PC-3 (cell line): ENCODE results near the gene PTBP1. TPM values are rescaled to one million over a fixed set of nuclear protein-coding genes. Genes with fewer than 3 reads are reported as not detected.

Experiments used
- ATAC-seq: fragments of 200-7000 bp; cut with Tn5 transposase; 2 replicates; pipeline ENCODE4 v1.9.1; 2020; ENCODE audit warnings: mild to moderate bottlenecking, moderate library complexity
- BruUV-seq: library from RNA; stranded (reverse); fragments of 400-500 nt; replicated peaks from 2 replicates; lab custom pipeline; 2021; lab: Mats Ljungman, UMichigan
- CTCF ChIA-PET: fragments of 300-600 bp; sonication (Branson Sonifier 250); formaldehyde crosslinking; loops from one replicate; lab custom pipeline; 2022; ENCODE audit warnings: antibody characterized with exemption; lab: Charles Lee
- POLR2A ChIA-PET: fragments of 300-600 bp; sonication (Branson Sonifier 250); formaldehyde crosslinking; loops from one replicate; lab custom pipeline; 2022; ENCODE audit warnings: antibody characterized with exemption; ENCODE audit not compliant: unreplicated experiment; lab: Charles Lee
- DNase-seq: peaks from one replicate; pipeline ENCODE4 v3.0.0-alpha.2; 2015
- H2AFZ ChIP-seq: fragments of 300-600 bp; sonication (generic); 2 replicates; pipeline ENCODE4 v1.6.0; 2016; ENCODE audit warnings: antibody characterized with exemption, low read length
- H3F3A ChIP-seq: fragments of 300-600 bp; sonication (generic); one replicate; pipeline ENCODE4 v1.6.0; 2017; ENCODE audit warnings: antibody characterized with exemption, low read length, control low read depth, mild to moderate bottlenecking; ENCODE audit not compliant: unreplicated experiment
- H3K27ac ChIP-seq: fragments of 300-600 bp; sonication (generic); 2 replicates; pipeline ENCODE4 v1.5.1; 2016; ENCODE audit warnings: mild to moderate bottlenecking, low read length
- H3K27me3 ChIP-seq: fragments of 300-600 bp; sonication (generic); 2 replicates; pipeline ENCODE4 v1.6.1; 2016; ENCODE audit warnings: low read length, mixed read lengths
- H3K36me3 ChIP-seq: fragments of 300-600 bp; sonication (generic); 2 replicates; pipeline ENCODE4 v1.6.1; 2016; ENCODE audit warnings: low read depth, mixed run types, low read length, mixed read lengths
- H3K4me1 ChIP-seq: fragments of 300-600 bp; sonication (generic); 2 replicates; pipeline ENCODE4 v1.5.1; 2016; ENCODE audit warnings: low read length; ENCODE audit not compliant: insufficient read depth
- H3K4me2 ChIP-seq: fragments of 300-600 bp; sonication (generic); 2 replicates; pipeline ENCODE4 v1.6.0; 2016; ENCODE audit warnings: low read length
- H3K4me3 ChIP-seq: fragments of 300-600 bp; sonication (generic); 2 replicates; pipeline ENCODE4 v1.5.1; 2016; ENCODE audit warnings: mild to moderate bottlenecking, low read length, mixed read lengths
- H3K79me2 ChIP-seq: fragments of 300-600 bp; sonication (generic); 2 replicates; pipeline ENCODE4 v1.6.1; 2017; ENCODE audit warnings: low read length, mixed read lengths
- H3K9ac ChIP-seq: fragments of 300-600 bp; sonication (generic); 2 replicates; pipeline ENCODE4 v1.6.0; 2016; ENCODE audit warnings: mild to moderate bottlenecking, low read length
- H3K9me2 ChIP-seq: fragments of 300-600 bp; sonication (generic); replicated peaks from 2 replicates; pipeline ENCODE4 v1.6.1; 2016; ENCODE audit warnings: mixed run types, low read length, mixed read lengths
- H3K9me3 ChIP-seq: fragments of 300-600 bp; sonication (generic); 2 replicates; pipeline ENCODE4 v1.6.1; 2016; ENCODE audit warnings: low read length, mixed read lengths
- H4K20me1 ChIP-seq: fragments of 300-600 bp; sonication (generic); 2 replicates; pipeline ENCODE4 v1.6.1; 2016; ENCODE audit warnings: low read length, mixed read lengths
- EZH2 ChIP-seq: fragments of 300-600 bp; sonication (generic); IDR thresholded peaks from one replicate; pipeline ENCODE4 v1.6.1; 2017; ENCODE audit warnings: antibody characterized with exemption, mild to moderate bottlenecking, low read length; ENCODE audit not compliant: unreplicated experiment
- EZH2phosphoT487 ChIP-seq: fragments of 300-600 bp; sonication (generic); IDR thresholded peaks from 2 replicates; pipeline ENCODE4 v1.6.1; 2018; ENCODE audit warnings: mild to moderate bottlenecking, antibody characterized with exemption, low read length, borderline replicate concordance
- intact Hi-C: fragments of 100-400 bp; cut with micrococcal nuclease; formaldehyde crosslinking; loops from 2 replicates; pipeline ENCODE4 v1.9.0; 2023
- total RNA-seq: library from RNA; depleted of rRNA; stranded (reverse); fragments of >200 nt; gene quantifications from 2 replicates; pipeline ENCODE4 v1.2.3, GENCODE V29; 2014
- TF ChIP-seq, protein P1 (sequence below): fragments of 300-600 bp; sonication (generic); conservative IDR thresholded peaks from 2 replicates; pipeline ENCODE4 v1.5.1; 2017; ENCODE audit warnings: antibody characterized with exemption, low read depth, mild to moderate bottlenecking, low read length

Gene PTBP1
- total RNA-seq, 1 experiment from 2014 or later, result 412 TPM

- H4K20me1 ChIP-seq, result no peaks in the 10 kb centered on the region
- no peak overlapping the region for H3K27ac ChIP-seq
- H3K79me2 ChIP-seq, result peaks cover 25% of the 10 kb centered on the region
- no peak overlapping the region for H3K4me2 ChIP-seq
- H2AFZ ChIP-seq, result no peak overlapping the region
- H3F3A ChIP-seq, result no peaks in the 10 kb centered on the region
- ChIA-PET CTCF (no interaction called here), POLR2A (no interaction called here)
- H3K9ac ChIP-seq, result no peak overlapping the region
- intact Hi-C loops, result no loop called here
- H3K9me2 ChIP-seq, result no peaks in the 10 kb centered on the region
- TF ChIP-seq, protein P1, sequence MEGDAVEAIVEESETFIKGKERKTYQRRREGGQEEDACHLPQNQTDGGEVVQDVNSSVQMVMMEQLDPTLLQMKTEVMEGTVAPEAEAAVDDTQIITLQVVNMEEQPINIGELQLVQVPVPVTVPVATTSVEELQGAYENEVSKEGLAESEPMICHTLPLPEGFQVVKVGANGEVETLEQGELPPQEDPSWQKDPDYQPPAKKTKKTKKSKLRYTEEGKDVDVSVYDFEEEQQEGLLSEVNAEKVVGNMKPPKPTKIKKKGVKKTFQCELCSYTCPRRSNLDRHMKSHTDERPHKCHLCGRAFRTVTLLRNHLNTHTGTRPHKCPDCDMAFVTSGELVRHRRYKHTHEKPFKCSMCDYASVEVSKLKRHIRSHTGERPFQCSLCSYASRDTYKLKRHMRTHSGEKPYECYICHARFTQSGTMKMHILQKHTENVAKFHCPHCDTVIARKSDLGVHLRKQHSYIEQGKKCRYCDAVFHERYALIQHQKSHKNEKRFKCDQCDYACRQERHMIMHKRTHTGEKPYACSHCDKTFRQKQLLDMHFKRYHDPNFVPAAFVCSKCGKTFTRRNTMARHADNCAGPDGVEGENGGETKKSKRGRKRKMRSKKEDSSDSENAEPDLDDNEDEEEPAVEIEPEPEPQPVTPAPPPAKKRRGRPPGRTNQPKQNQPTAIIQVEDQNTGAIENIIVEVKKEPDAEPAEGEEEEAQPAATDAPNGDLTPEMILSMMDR, result no peak
- no peak for TF ChIP-seq EZH2
- TF ChIP-seq EZH2phosphoT487, result no peak
- no TSS peak for BruUV-seq
- H3K9me3 ChIP-seq, result no peaks in the 10 kb centered on the region
- no peak overlapping the region for H3K4me3 ChIP-seq
- DNase-seq (no peak), ATAC-seq (no peak)
- H3K27me3 ChIP-seq, result no peaks in the 10 kb centered on the region
- no peaks in the 10 kb centered on the region for H3K36me3 ChIP-seq
- H3K4me1 ChIP-seq, result 0 out of 2 replicates have a peak, but pooled peaks cover 4% of the 10 kb centered on the region
Observed at GRCh38 chr19:788686-788982, 8.6 kb upstream of the PTBP1 start.

- Histone ChIP-seq H3K27me3 (no peaks in the 10 kb centered on the region), H3F3A (no peaks in the 10 kb centered on the region), H3K4me2 (no peak overlapping the region), H3K9me2 (no peaks in the 10 kb centered on the region), H3K9ac (no peak overlapping the region), H3K79me2 (peaks cover 20% of the 10 kb centered on the region), H3K4me3 (no peak overlapping the region), H3K9me3 (no peaks in the 10 kb centered on the region), H4K20me1 (no peaks in the 10 kb centered on the region), H3K4me1 (0 out of 2 replicates have a peak, but pooled peaks cover 4% of the 10 kb centered on the region), H2AFZ (no peak overlapping the region), H3K36me3 (no peaks in the 10 kb centered on the region), H3K27ac (no peak overlapping the region)
- TF ChIP-seq, protein P1, result no peak
- BruUV-seq, result no TSS peak
- intact Hi-C loops, result no loop called here
- DNase-seq (no peak), ATAC-seq (no peak)
- ChIA-PET CTCF (no interaction called here), POLR2A (no interaction called here)
Observed at GRCh38 chr19:788983-789700, 8.1 kb upstream of the PTBP1 start.

DNA sequence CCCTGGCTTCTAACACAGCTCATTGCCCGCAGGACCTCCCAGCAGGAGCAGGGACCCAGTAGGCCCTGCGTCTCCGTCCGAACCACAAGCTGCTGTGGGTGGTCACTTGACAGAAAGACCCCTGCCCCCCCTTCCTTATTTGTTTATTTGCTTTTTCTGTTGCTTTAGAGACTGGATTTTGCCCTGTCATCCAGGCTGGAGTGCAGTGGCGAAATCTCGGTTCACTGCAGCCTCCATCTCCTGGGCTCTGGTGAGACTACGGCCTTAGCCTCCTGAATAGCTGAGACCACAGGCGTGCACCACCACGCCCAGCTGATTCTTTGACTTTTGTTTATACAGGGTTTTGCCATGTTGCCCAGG lies 7.6 kb upstream of the PTBP1 start:
- intact Hi-C loops, result no loop called here
- H3K27ac ChIP-seq, result no peak overlapping the region

More for the DNA sequence above, 7.6 kb upstream of the PTBP1 start:
- ATAC-seq (no peak), DNase-seq (no peak)
- Histone ChIP-seq H3F3A (no peaks in the 10 kb centered on the region), H4K20me1 (no peaks in the 10 kb centered on the region), H3K79me2 (peaks cover 14% of the 10 kb centered on the region), H3K9me2 (no peaks in the 10 kb centered on the region), H3K4me1 (0 out of 2 replicates have a peak, but pooled peaks cover under 1% of the 10 kb centered on the region), H3K27me3 (no peaks in the 10 kb centered on the region), H2AFZ (no peak overlapping the region), H3K36me3 (no peaks in the 10 kb centered on the region), H3K9ac (no peak overlapping the region), H3K9me3 (no peaks in the 10 kb centered on the region), H3K4me3 (no peak overlapping the region), H3K4me2 (no peak overlapping the region)
- ChIA-PET POLR2A (no interaction called here), CTCF (no interaction called here)
- no TSS peak for BruUV-seq
- TF ChIP-seq EZH2phosphoT487, result no peak
- TF ChIP-seq, protein P1, result no peak
- no peak for TF ChIP-seq EZH2
